HCT116 (cell line): Measurements from ENCODE around the gene ZNF507. TPM values are rescaled to one million over a fixed set of nuclear protein-coding genes. Genes with fewer than 3 reads are reported as not detected.

Source experiments
- ATAC-seq: fragments of 200-7000 bp; cut with Tn5 transposase; 2 replicates; pipeline ENCODE4 v1.9.1; 2020; ENCODE audit warnings: mild to moderate bottlenecking, moderate library complexity
- BruUV-seq: library from RNA; stranded (reverse); fragments of 400-500 nt; replicated peaks from 2 replicates; lab custom pipeline; 2021; lab: Mats Ljungman, UMichigan
- CTCF ChIA-PET: fragments of 300-600 bp; sonication (Branson Sonifier 250); formaldehyde crosslinking; loops from one replicate; lab custom pipeline; 2021; ENCODE audit warnings: antibody characterized with exemption; lab: Charles Lee
- POLR2A ChIA-PET: fragments of 300-600, 350-600 bp; sonication (Branson Sonifier 250); formaldehyde crosslinking; loops from one replicate; lab custom pipeline; 2021; ENCODE audit warnings: antibody characterized with exemption; lab: Charles Lee
- RAD21 ChIA-PET, 2 experiments: fragments of 300-600 bp; sonication (Branson Sonifier 250); formaldehyde crosslinking; loops; one replicate each; lab custom pipeline; 2023; ENCODE audit warnings: low total read pairs in 2 of 2; ENCODE audit not compliant: uncharacterized antibody in 2 of 2, unreplicated experiment in 2 of 2, low non-redundant PET in 1 of 2; lab: Charles Lee
- DNase-seq: peaks from one replicate; pipeline ENCODE4 v3.0.0-alpha.2; 2010; ENCODE audit warnings: low read depth, low spot score
- H2AFZ ChIP-seq: fragments of 200-600 bp; shearing (Covaris generic), sonication (generic); 2 replicates; pipeline ENCODE4 v1.6.1; 2017; ENCODE audit warnings: low read depth, mixed run types, mixed read lengths, antibody characterized with exemption, low read length; ENCODE audit not compliant: poor library complexity, severe bottlenecking
- H3K27ac ChIP-seq: 2 replicates; pipeline ENCODE4 v1.5.1; 2012; ENCODE audit warnings: low read depth, low read length
- H3K27me3 ChIP-seq: fragments of 200-600 bp; sonication (generic); 2 replicates; pipeline ENCODE4 v1.6.1; 2016; ENCODE audit warnings: mixed run types, low read length, mixed read lengths; ENCODE audit not compliant: insufficient read depth
- H3K36me3 ChIP-seq, 2 experiments: fragments of 200-500 bp in 1 of 2; fragments of 200-600 bp in 1 of 2; sonication (Bioruptor generic) in 1 of 2; sonication (generic) in 1 of 2; 2 replicates each; pipeline versions ENCODE4 v1.5.1 to v1.6.1; 2014 to 2016; ENCODE audit warnings: low read length in 2 of 2, inconsistent platforms in 1 of 2, mixed read lengths in 1 of 2, mixed run types in 1 of 2; ENCODE audit not compliant: insufficient read depth in 2 of 2, control insufficient read depth in 1 of 2
- H3K4me1 ChIP-seq, 2 experiments: fragments of 200-600 bp in 1 of 2; sonication (generic) in 1 of 2; 2 replicates each; pipeline versions ENCODE4 v1.5.1 to v1.6.1; 2012 to 2017; ENCODE audit warnings: low read length in 2 of 2, inconsistent platforms in 1 of 2, mild to moderate bottlenecking in 1 of 2, mixed read lengths in 1 of 2, mixed run types in 1 of 2, moderate library complexity in 1 of 2; ENCODE audit not compliant: insufficient read depth in 2 of 2, control insufficient read depth in 1 of 2
- H3K4me2 ChIP-seq: fragments of 200-600 bp; sonication (generic); 2 replicates; pipeline ENCODE4 v1.6.1; 2017; ENCODE audit warnings: mixed run types, low read length, mixed read lengths
- H3K4me3 ChIP-seq, 2 experiments: fragments of 200-600 bp in 1 of 2; sonication (generic) in 1 of 2; replicated peaks in 1 of 2; 2 replicates each; pipeline ENCODE4 v1.5.1; 2011 to 2016; ENCODE audit warnings: low read length in 2 of 2, control low read depth in 1 of 2, low read depth in 1 of 2, mild to moderate bottlenecking in 1 of 2, mixed read lengths in 1 of 2, mixed run types in 1 of 2
- H3K79me2 ChIP-seq: fragments of 200-600 bp; sonication (generic); 2 replicates; pipeline ENCODE4 v1.6.1; 2017; ENCODE audit warnings: mild to moderate bottlenecking, mixed run types, low read length, moderate library complexity, mixed read lengths; ENCODE audit not compliant: insufficient read depth
- H3K9ac ChIP-seq: fragments of 200-600 bp; sonication (generic); 2 replicates; pipeline ENCODE4 v1.6.1; 2016; ENCODE audit warnings: low read length, mixed read lengths
- H3K9me2 ChIP-seq: fragments of 200-600 bp; sonication (generic), shearing (Covaris generic); 2 replicates; pipeline ENCODE4 v1.6.1; 2017; ENCODE audit warnings: mixed run types, mild to moderate bottlenecking, moderate library complexity; ENCODE audit not compliant: insufficient read depth
- H3K9me3 ChIP-seq, 2 experiments: fragments of 200-500 bp in 1 of 2; fragments of 200-600 bp in 1 of 2; sonication (Bioruptor generic) in 1 of 2; sonication (generic) in 1 of 2; 2 replicates each; pipeline ENCODE4 v1.6.1; 2014 to 2017; ENCODE audit warnings: low read length in 2 of 2, mixed read lengths in 2 of 2, inconsistent platforms in 1 of 2, low read depth in 1 of 2, mild to moderate bottlenecking in 1 of 2, mixed run types in 1 of 2, moderate library complexity in 1 of 2; ENCODE audit not compliant: control insufficient read depth in 1 of 2, insufficient read depth in 1 of 2
- H4K20me1 ChIP-seq: fragments of 200-600 bp; sonication (generic), shearing (Covaris generic); 2 replicates; pipeline ENCODE4 v1.6.1; 2017; ENCODE audit warnings: mixed run types, mild to moderate bottlenecking, moderate library complexity; ENCODE audit not compliant: insufficient read depth
- CBX3 ChIP-seq: IDR thresholded peaks from 2 replicates; pipeline ENCODE4 v1.6.1; 2012; ENCODE audit warnings: low read depth
- ELF1 ChIP-seq: IDR thresholded peaks from 2 replicates; pipeline ENCODE4 v1.6.1; 2012; ENCODE audit warnings: low read depth, borderline replicate concordance
- EZH2phosphoT487 ChIP-seq: fragments of 200-600 bp; IDR thresholded peaks from 2 replicates; pipeline ENCODE4 v1.6.1; 2018; ENCODE audit warnings: antibody characterized with exemption, borderline replicate concordance
- FOSL1 ChIP-seq: IDR thresholded peaks from 2 replicates; pipeline ENCODE4 v1.6.1; 2012; ENCODE audit warnings: low read depth
- JUND ChIP-seq: IDR thresholded peaks from 2 replicates; pipeline ENCODE4 v1.6.1; 2012
- POLR2AphosphoS5 ChIP-seq: IDR thresholded peaks from 2 replicates; pipeline ENCODE4 v1.6.1; 2011; ENCODE audit warnings: mild to moderate bottlenecking, low read depth, low read length, moderate library complexity
- RAD21 ChIP-seq: IDR thresholded peaks from 2 replicates; pipeline ENCODE4 v1.6.1; 2012; ENCODE audit warnings: low read depth, mild to moderate bottlenecking
- REST ChIP-seq: IDR thresholded peaks from 2 replicates; pipeline ENCODE4 v1.6.1; 2012; ENCODE audit warnings: low read depth
- SRF ChIP-seq: IDR thresholded peaks from 2 replicates; pipeline ENCODE4 v1.6.1; 2012; ENCODE audit warnings: low read depth
- TCF7L2 ChIP-seq: IDR thresholded peaks from 2 replicates; pipeline ENCODE4 v1.7.0; 2011; ENCODE audit warnings: borderline replicate concordance, inconsistent platforms; ENCODE audit not compliant: insufficient read depth, insufficient read length; ENCODE audit errors: extremely low read depth
- YY1 ChIP-seq: IDR thresholded peaks from 2 replicates; pipeline ENCODE4 v1.6.1; 2011; ENCODE audit warnings: low read length, low read depth, moderate library complexity, mild to moderate bottlenecking; ENCODE audit not compliant: insufficient replicate concordance; ENCODE audit errors: extremely low read depth
- ZNF274 ChIP-seq: fragments of 200-500 bp; sonication (Bioruptor generic); IDR thresholded peaks from 2 replicates; pipeline ENCODE4 v1.6.1; 2014; ENCODE audit warnings: mild to moderate bottlenecking, low read depth, low read length, inconsistent platforms
- intact Hi-C: fragments of 100-400 bp; cut with micrococcal nuclease; formaldehyde crosslinking; loops from 2 replicates; pipeline ENCODE4 v1.10.0; 2022
- total RNA-seq: library from RNA; stranded (reverse); gene quantifications from one replicate; pipeline ENCODE4 v1.2.1, GENCODE V29; 2021; ENCODE audit not compliant: unreplicated experiment
- TF ChIP-seq, protein P1 (sequence below): IDR thresholded peaks from 2 replicates; pipeline ENCODE4 v1.6.1; 2011; ENCODE audit warnings: mild to moderate bottlenecking, low read length, moderate library complexity; ENCODE audit not compliant: insufficient replicate concordance; ENCODE audit errors: extremely low read depth

Gene ZNF507
- total RNA-seq, 1 experiment from 2014 or later: 27.4 TPM

GRCh38 chr19:32302778-32303177 lies 42.6 kb upstream of the ZNF507 start:
- Histone ChIP-seq H3K27me3 (no peaks in the 10 kb centered on the region), H3K27ac (no peak overlapping the region), H3K4me3 (no peak overlapping the region), H3K4me2 (no peak overlapping the region), H3K4me1 (no peaks in the 10 kb centered on the region), H4K20me1 (no peaks in the 10 kb centered on the region), H2AFZ (no peak overlapping the region), H3K36me3 (no peaks in the 10 kb centered on the region), H3K9me2 (no peaks in the 10 kb centered on the region), H3K9me3 (no peaks in the 10 kb centered on the region), H3K79me2 (no peaks in the 10 kb centered on the region), H3K9ac (no peak overlapping the region)
- TF ChIP-seq JUND: no peak
- TF ChIP-seq YY1: no peak
- no peak for TF ChIP-seq EZH2phosphoT487
- no peak for TF ChIP-seq RAD21
- TF ChIP-seq, protein P1, sequence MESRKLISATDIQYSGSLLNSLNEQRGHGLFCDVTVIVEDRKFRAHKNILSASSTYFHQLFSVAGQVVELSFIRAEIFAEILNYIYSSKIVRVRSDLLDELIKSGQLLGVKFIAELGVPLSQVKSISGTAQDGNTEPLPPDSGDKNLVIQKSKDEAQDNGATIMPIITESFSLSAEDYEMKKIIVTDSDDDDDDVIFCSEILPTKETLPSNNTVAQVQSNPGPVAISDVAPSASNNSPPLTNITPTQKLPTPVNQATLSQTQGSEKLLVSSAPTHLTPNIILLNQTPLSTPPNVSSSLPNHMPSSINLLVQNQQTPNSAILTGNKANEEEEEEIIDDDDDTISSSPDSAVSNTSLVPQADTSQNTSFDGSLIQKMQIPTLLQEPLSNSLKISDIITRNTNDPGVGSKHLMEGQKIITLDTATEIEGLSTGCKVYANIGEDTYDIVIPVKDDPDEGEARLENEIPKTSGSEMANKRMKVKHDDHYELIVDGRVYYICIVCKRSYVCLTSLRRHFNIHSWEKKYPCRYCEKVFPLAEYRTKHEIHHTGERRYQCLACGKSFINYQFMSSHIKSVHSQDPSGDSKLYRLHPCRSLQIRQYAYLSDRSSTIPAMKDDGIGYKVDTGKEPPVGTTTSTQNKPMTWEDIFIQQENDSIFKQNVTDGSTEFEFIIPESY: no peak
- TF ChIP-seq FOSL1: no peak
- no peak for TF ChIP-seq CBX3
- ChIA-PET POLR2A (no interaction called here), CTCF (no interaction called here), RAD21 (no interaction called here)
- no TSS peak for BruUV-seq
- DNase-seq (no peak), ATAC-seq (no peak)
- intact Hi-C loops: no loop called here

GRCh38 chr19:32303193-32303592 lies 42.2 kb upstream of the ZNF507 start:
- H3K9me3 ChIP-seq: no peaks in the 10 kb centered on the region
- RAD21 ChIA-PET: no interaction called here
- no peak overlapping the region for H3K4me2 ChIP-seq
- POLR2A ChIA-PET: no interaction called here
- no peaks in the 10 kb centered on the region for H4K20me1 ChIP-seq
- intact Hi-C loops: no loop called here
- no peaks in the 10 kb centered on the region for H3K4me1 ChIP-seq
- no peak overlapping the region for H3K4me3 ChIP-seq
- H3K27ac ChIP-seq: no peak overlapping the region
- H3K9ac ChIP-seq: no peak overlapping the region
- CTCF ChIA-PET: no interaction called here
- no peaks in the 10 kb centered on the region for H3K36me3 ChIP-seq
- no peak overlapping the region for H2AFZ ChIP-seq
- BruUV-seq: no TSS peak
- ATAC-seq (no peak), DNase-seq (no peak)
- H3K79me2 ChIP-seq: no peaks in the 10 kb centered on the region
- no peaks in the 10 kb centered on the region for H3K9me2 ChIP-seq
- no peaks in the 10 kb centered on the region for H3K27me3 ChIP-seq
- TF ChIP-seq POLR2AphosphoS5: no peak
- no peak for TF ChIP-seq SRF
- TF ChIP-seq YY1: no peak
- TF ChIP-seq TCF7L2: no peak
- no peak for TF ChIP-seq ELF1
- TF ChIP-seq REST: no peak
- no peak for TF ChIP-seq ZNF274
- TF ChIP-seq JUND: no peak
